HL-60 (cell line): ENCODE data around the gene SBK3.

ENCODE experiments used
- DNase-seq, 2 experiments: peaks; one replicate each; pipeline ENCODE4 v3.0.0-alpha.2; 2010 to 2020; ENCODE audit warnings: low read depth in 1 of 2, low spot score in 1 of 2
- H3K27ac ChIP-seq: fragments of 250-450 bp; sonication (Bioruptor Pico); replicated peaks from 2 replicates; pipeline ENCODE4 v1.5.1; 2020; ENCODE audit warnings: mild to moderate bottlenecking, moderate library complexity
- H3K27me3 ChIP-seq: fragments of 250-450 bp; sonication (Bioruptor Pico); 2 replicates; pipeline ENCODE4 v1.5.1; 2021; ENCODE audit warnings: mild to moderate bottlenecking, moderate library complexity; ENCODE audit not compliant: insufficient read depth, poor library complexity, severe bottlenecking
- H3K4me3 ChIP-seq: replicated peaks from 2 replicates; pipeline ENCODE4 v1.5.1; 2011; ENCODE audit warnings: mild to moderate bottlenecking, control low read depth, low read length; ENCODE audit not compliant: insufficient read depth
- CTCF ChIP-seq: IDR thresholded peaks from one replicate; pipeline ENCODE4 v1.5.1; 2011; ENCODE audit warnings: low read length, control low read depth, inconsistent platforms; ENCODE audit not compliant: insufficient read depth
- GABPA ChIP-seq: IDR thresholded peaks from 2 replicates; pipeline ENCODE4 v1.6.1; 2012; ENCODE audit warnings: low read depth
- POLR2AphosphoS5 ChIP-seq: IDR thresholded peaks from 2 replicates; pipeline ENCODE4 v1.6.1; 2012; ENCODE audit warnings: low read depth
- REST ChIP-seq: IDR thresholded peaks from 2 replicates; pipeline ENCODE4 v1.6.1; 2012; ENCODE audit warnings: low read depth; ENCODE audit not compliant: insufficient replicate concordance
- SPI1 ChIP-seq: IDR thresholded peaks from 2 replicates; pipeline ENCODE4 v1.6.1; 2012; ENCODE audit warnings: low read depth, mild to moderate bottlenecking, borderline replicate concordance

Gene SBK3

GRCh38 chr19:55591555-55591954 is 46.2 kb upstream of the SBK3 start:
- no peak overlapping the region for H3K27ac ChIP-seq
- no peak for DNase-seq
- H3K4me3 ChIP-seq: no peak overlapping the region
- TF ChIP-seq SPI1 (no peak), CTCF (no peak), POLR2AphosphoS5 (no peak), REST (no peak), GABPA (no peak)
- H3K27me3 ChIP-seq: peaks cover 4% of the 10 kb centered on the region

GRCh38 chr19:55590617-55591016 is 45.3 kb upstream of the SBK3 start:
- no peak overlapping the region for H3K27ac ChIP-seq
- no peak overlapping the region for H3K4me3 ChIP-seq
- TF ChIP-seq CTCF (no peak), GABPA (no peak), POLR2AphosphoS5 (no peak), REST (no peak), SPI1 (no peak)
- DNase-seq: no peak
- H3K27me3 ChIP-seq: peaks cover 13% of the 10 kb centered on the region

GRCh38 chr19:55590109-55590508 is 44.8 kb upstream of the SBK3 start:
- Histone ChIP-seq H3K4me3 (no peak overlapping the region), H3K27me3 (peaks cover 18% of the 10 kb centered on the region), H3K27ac (no peak overlapping the region)
- no peak for DNase-seq
- no peak for TF ChIP-seq POLR2AphosphoS5
- no peak for TF ChIP-seq SPI1
- no peak for TF ChIP-seq CTCF
- TF ChIP-seq GABPA: no peak
- no peak for TF ChIP-seq REST
